ENCODE results near the gene TSPAN19.

TSPAN19 gene

DNA sequence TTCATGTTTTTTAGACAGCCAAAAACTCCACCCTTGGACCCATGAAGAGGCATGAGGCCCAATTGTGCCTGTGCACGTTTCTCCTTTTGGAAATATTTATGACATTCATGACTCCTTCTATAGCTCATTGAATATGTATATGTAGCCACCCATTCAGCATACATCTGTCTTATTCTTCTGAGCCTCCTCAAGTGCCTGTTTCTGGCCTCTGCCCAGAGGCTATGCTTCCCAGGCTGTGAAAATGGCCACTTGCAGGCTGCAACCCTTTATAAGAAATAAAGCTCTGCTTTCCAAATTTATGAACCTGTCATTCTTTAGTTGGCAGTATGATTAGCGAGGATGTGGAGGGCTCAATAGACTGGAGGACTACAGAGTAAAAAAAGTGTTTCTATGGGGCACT lies 35.3 kb downstream of the TSPAN19 start:
- Mint-ChIP-seq H3K27me3 (ENCODE audit: low read depth, poor library complexity) (no peaks in the 10 kb centered on the region), H3K9me3 (no peaks in the 10 kb centered on the region), H3K4me3 (no peak overlapping the region), H3K36me3 (ENCODE audit: low read depth) (no peaks in the 10 kb centered on the region), H3K4me1 (peaks cover 6% of the 10 kb centered on the region), H3K27ac (no peak overlapping the region)
- DNase-seq, result no peak
- no peak for TF ChIP-seq CTCF (IDR thresholded peaks at IDR 0.05)

GRCh38 chr12:84998341-84998740 lies 37.7 kb downstream of the TSPAN19 start:
- no peak for DNase-seq
- Mint-ChIP-seq H3K4me3 (no peak overlapping the region), H3K27me3 (ENCODE audit: low read depth, poor library complexity) (no peaks in the 10 kb centered on the region), H3K27ac (no peak overlapping the region), H3K36me3 (ENCODE audit: low read depth) (no peaks in the 10 kb centered on the region), H3K9me3 (no peaks in the 10 kb centered on the region), H3K4me1 (peaks cover 14% of the 10 kb centered on the region)
- no peak for TF ChIP-seq CTCF (IDR thresholded peaks at IDR 0.05)

DNA sequence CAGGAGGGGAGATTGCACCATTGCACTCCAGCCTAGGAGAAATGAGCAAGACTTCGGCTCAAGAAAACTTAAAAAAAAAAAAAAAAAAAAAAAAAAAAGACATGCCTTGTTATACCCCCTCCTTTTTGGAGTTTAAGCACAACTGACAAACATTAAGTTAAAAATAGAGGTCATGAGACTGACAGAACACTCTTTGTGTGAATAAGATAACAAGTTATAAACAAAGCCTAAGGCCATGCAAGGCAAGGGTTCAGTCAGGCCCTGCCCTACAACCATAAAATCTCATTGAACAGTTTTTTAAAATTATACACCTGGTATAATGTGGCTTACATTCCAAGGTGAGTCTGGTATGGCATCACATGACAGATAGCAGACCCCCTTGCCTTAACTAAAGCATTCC lies 39.3 kb downstream of the TSPAN19 start:
- Mint-ChIP-seq H3K27me3 (ENCODE audit: low read depth, poor library complexity) (no peaks in the 10 kb centered on the region), H3K4me3 (no peak overlapping the region), H3K27ac (no peak overlapping the region), H3K4me1 (peaks cover 14% of the 10 kb centered on the region), H3K36me3 (ENCODE audit: low read depth) (no peaks in the 10 kb centered on the region), H3K9me3 (no peaks in the 10 kb centered on the region)
- no peak for DNase-seq
- TF ChIP-seq CTCF (IDR thresholded peaks at IDR 0.05), result no peak

GRCh38 chr12:84995641-84996040 lies 40.4 kb downstream of the TSPAN19 start:
- H3K27ac Mint-ChIP-seq, result no peak overlapping the region
- no peak for DNase-seq
- no peaks in the 10 kb centered on the region for H3K27me3 Mint-ChIP-seq (ENCODE audit: low read depth, poor library complexity)
- no peaks in the 10 kb centered on the region for H3K9me3 Mint-ChIP-seq
- TF ChIP-seq CTCF (IDR thresholded peaks at IDR 0.05), result no peak
- no peaks in the 10 kb centered on the region for H3K36me3 Mint-ChIP-seq (ENCODE audit: low read depth)
- H3K4me3 Mint-ChIP-seq, result no peak overlapping the region
- peaks cover 14% of the 10 kb centered on the region for H3K4me1 Mint-ChIP-seq

DNA sequence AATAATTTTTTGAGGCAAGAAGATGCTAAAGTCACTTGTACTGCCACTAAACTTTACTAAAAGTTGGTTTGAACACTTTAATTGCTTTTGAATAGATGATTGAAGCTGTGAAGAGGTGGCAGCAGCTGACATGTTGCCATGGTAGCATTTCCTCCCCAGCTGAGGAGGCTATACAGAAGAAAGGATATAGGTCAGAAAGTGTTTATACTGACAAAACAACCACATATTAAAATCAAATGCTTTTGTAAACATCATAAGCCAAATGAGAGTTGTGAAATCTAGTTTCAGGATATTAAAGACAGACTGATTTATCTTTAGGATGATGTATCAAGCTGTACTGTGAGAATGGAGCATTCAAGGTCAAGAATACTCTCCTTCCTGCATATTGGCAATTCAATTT lies 41.7 kb downstream of the TSPAN19 start:
- Mint-ChIP-seq H3K27me3 (ENCODE audit: low read depth, poor library complexity) (no peaks in the 10 kb centered on the region), H3K9me3 (no peaks in the 10 kb centered on the region), H3K27ac (no peak overlapping the region), H3K4me1 (peaks cover 14% of the 10 kb centered on the region), H3K36me3 (ENCODE audit: low read depth) (no peaks in the 10 kb centered on the region), H3K4me3 (no peak overlapping the region)
- DNase-seq, result no peak
- no peak for TF ChIP-seq CTCF (IDR thresholded peaks at IDR 0.05)

DNA sequence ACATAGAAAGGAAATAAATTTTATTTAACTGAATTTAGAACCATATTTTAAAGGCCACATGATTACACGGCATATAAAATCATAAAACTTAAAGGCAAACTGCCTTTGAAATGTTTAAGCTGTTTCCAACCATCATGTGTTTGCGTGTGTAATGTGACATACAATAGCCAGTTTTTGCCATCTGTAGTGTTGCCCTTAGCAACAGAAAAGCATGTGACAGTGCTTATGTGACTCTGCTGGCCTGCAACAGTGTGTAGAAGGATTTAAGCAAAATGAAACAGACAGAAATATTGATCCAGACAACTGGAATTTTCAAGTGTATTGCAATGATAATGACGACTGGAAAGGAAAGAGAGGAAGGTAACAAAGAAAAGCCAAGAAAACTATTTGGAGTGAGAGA lies 49.5 kb downstream of the TSPAN19 start:
- Mint-ChIP-seq H3K27ac (no peak overlapping the region), H3K27me3 (ENCODE audit: low read depth, poor library complexity) (no peaks in the 10 kb centered on the region), H3K4me3 (no peak overlapping the region), H3K36me3 (ENCODE audit: low read depth) (no peaks in the 10 kb centered on the region), H3K4me1 (no peaks in the 10 kb centered on the region), H3K9me3 (no peaks in the 10 kb centered on the region)
- no peak for TF ChIP-seq CTCF (IDR thresholded peaks at IDR 0.05)
- DNase-seq, result no peak

All from nephron progenitor cell (in vitro differentiated cells).